HepG2 (cell line): ENCODE results near the gene SCGB1C1. TPM values are rescaled to one million over a fixed set of nuclear protein-coding genes. Genes with fewer than 3 reads are reported as not detected.

Experiments
- HCFC1 ChIP-seq: fragments of 150-350 bp; IDR thresholded peaks from 2 replicates; pipeline ENCODE4 v1.6.1; 2014; ENCODE audit warnings: low read depth, low read length
- HIVEP1 ChIP-seq: sonication (generic); formaldehyde crosslinking; IDR thresholded peaks from 2 replicates; pipeline ENCODE4 v1.4.0; 2020; ENCODE audit warnings: mild to moderate bottlenecking, missing genetic modification reagents
- KDM1A ChIP-seq: IDR thresholded peaks from 2 replicates; pipeline ENCODE4 v1.6.1; 2016; ENCODE audit warnings: missing compliant biosample characterization
- NCOA5 ChIP-seq: sonication (generic); formaldehyde crosslinking; IDR thresholded peaks from 2 replicates; pipeline ENCODE4 v1.4.0; 2020; ENCODE audit warnings: missing genetic modification reagents
- NFE2L2 ChIP-seq: fragments of 150-350 bp; IDR thresholded peaks from 2 replicates; pipeline ENCODE4 v1.6.1; 2014; ENCODE audit warnings: low read length
- PAWR ChIP-seq: sonication (generic); formaldehyde crosslinking; IDR thresholded peaks from 2 replicates; pipeline ENCODE4 v1.4.0; 2020; ENCODE audit warnings: missing genetic modification reagents, mild to moderate bottlenecking, borderline replicate concordance
- PRPF4 ChIP-seq: fragments of 200-400 bp; formaldehyde crosslinking; IDR thresholded peaks from 2 replicates; pipeline ENCODE4 v1.6.1; 2016; ENCODE audit warnings: low read length, low read depth; ENCODE audit not compliant: poor library complexity, severe bottlenecking
- RFX1 ChIP-seq: fragments of 450-650 bp; IDR thresholded peaks from 2 replicates; pipeline ENCODE4 v1.6.1; 2017
- ZBTB1 ChIP-seq: sonication (generic); formaldehyde crosslinking; IDR thresholded peaks from 2 replicates; pipeline ENCODE4 v1.4.0; 2020; ENCODE audit warnings: missing genetic modification reagents, borderline replicate concordance
- ZFY ChIP-seq: sonication (generic); formaldehyde crosslinking; IDR thresholded peaks from 2 replicates; pipeline ENCODE4 v1.4.0; 2020; ENCODE audit warnings: missing genetic modification reagents
- ZNF20 ChIP-seq: sonication (generic); formaldehyde crosslinking; IDR thresholded peaks from 2 replicates; pipeline ENCODE4 v1.4.0; 2020; ENCODE audit warnings: mild to moderate bottlenecking, moderate library complexity, missing genetic modification reagents
- ZNF546 ChIP-seq: sonication (generic); formaldehyde crosslinking; conservative IDR thresholded peaks from 2 replicates; pipeline ENCODE4 v1.8.1; 2023; ENCODE audit warnings: mild to moderate bottlenecking, missing genetic modification reagents
- ZNF572 ChIP-seq: sonication (generic); formaldehyde crosslinking; IDR thresholded peaks from 2 replicates; pipeline ENCODE4 v1.5.1; 2020; ENCODE audit warnings: mild to moderate bottlenecking, missing genetic modification reagents
- ZNF782 ChIP-seq: sonication (generic); formaldehyde crosslinking; IDR thresholded peaks from 2 replicates; pipeline ENCODE4 v1.4.0; 2020; ENCODE audit warnings: missing genetic modification reagents, mild to moderate bottlenecking, borderline replicate concordance
- ZNF788 ChIP-seq: sonication (generic); formaldehyde crosslinking; IDR thresholded peaks from 2 replicates; pipeline ENCODE4 v1.5.0; 2020; ENCODE audit warnings: mild to moderate bottlenecking, missing genetic modification reagents, borderline replicate concordance
- polyA plus RNA-seq, 8 experiments: library from polyadenylated mRNA; depleted of rRNA in 3 of 8; stranded (reverse) in 7 of 8; unstranded in 1 of 8; fragments of >200 nt; fragmentation: Illumina TruSeq in 4 of 8; extraction: Trizol in 4 of 8; gene quantifications; 2 replicates each; pipeline versions ENCODE4 v1.2.1 to v1.2.3, GENCODE V29; 2011 to 2016; ENCODE audit warnings: low read depth in 4 of 8, missing spikeins in 1 of 8, mixed read lengths in 1 of 8; ENCODE audit not compliant: insufficient read depth in 1 of 8
- total RNA-seq, 5 experiments: library from RNA; depleted of rRNA; stranded (reverse); fragments of >200 nt; fragmentation: Illumina TruSeq; extraction: Trizol; gene quantifications; 2 replicates each; pipeline ENCODE4 v1.2.3, GENCODE V29; 2016; ENCODE audit warnings: low read depth in 1 of 5
- TF ChIP-seq, protein P1 (sequence below): IDR thresholded peaks from 2 replicates; pipeline ENCODE4 v1.6.1; 2016; ENCODE audit warnings: low read depth
- TF ChIP-seq, protein P2 (sequence below): sonication (generic); formaldehyde crosslinking; IDR thresholded peaks from 2 replicates; pipeline ENCODE4 v1.8.1; 2023; ENCODE audit warnings: mild to moderate bottlenecking, inconsistent platforms, moderate library complexity, missing genetic modification reagents, borderline replicate concordance
- TF ChIP-seq, protein P3 (sequence below): sonication (generic); formaldehyde crosslinking; IDR thresholded peaks from one replicate; pipeline ENCODE4 v1.5.1; 2020; ENCODE audit warnings: mild to moderate bottlenecking, missing genetic modification reagents; ENCODE audit errors: not compliant biosample characterization

SCGB1C1 gene
- total and polyA plus RNA-seq, 2 of the 13 experiments (the other 11 are each of a cell fraction or from before 2014, with no cell fraction given) = not detected

DNA sequence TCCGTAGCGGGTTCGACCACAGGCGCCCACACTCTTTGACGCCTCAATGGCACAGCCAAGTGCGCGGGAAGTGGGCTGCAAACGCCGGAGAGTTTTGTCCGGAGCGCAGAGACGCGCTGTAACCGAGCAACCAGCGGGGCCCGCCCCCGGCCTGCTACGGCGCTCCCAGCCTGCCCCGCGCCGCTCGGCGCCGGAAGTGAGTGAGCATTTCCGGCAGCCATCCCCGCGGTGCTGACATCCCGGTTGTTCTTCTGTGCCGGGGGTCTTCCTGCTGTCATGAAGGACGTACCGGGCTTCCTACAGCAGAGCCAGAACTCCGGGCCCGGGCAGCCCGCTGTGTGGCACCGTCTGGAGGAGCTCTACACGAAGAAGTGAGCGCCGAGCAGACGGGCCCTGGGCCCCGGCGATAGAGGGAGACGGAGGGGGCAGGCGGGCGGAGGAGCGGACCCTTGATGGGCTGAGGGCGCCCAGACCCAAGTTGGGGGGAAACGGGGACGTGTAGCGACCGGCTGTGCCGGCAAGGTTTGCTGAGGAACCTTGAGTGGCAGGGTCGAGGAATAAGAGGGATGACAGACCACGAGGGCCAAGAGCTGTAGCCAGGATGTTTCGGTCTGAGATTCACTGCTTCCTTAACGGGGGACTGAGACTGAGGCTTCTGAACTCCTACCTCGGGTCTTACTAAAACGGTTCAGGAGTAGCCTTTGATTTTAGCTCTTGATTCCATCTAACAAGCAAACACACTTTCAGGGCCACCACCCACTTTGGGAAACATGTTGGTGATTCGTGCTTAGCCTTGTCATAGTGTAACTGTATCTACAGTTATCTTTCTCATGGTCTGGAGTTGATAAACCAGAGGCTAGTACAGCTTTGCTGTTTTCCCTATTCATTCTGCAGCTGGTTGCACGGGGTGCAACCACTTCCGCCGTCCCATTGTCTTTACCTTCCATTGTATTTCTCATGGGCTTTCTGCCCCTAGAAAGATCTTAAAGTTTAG, 44.2 kb downstream of the SCGB1C1 start, which contains the start of gene PSMD13 (continued):
- TF ChIP-seq, protein P1, sequence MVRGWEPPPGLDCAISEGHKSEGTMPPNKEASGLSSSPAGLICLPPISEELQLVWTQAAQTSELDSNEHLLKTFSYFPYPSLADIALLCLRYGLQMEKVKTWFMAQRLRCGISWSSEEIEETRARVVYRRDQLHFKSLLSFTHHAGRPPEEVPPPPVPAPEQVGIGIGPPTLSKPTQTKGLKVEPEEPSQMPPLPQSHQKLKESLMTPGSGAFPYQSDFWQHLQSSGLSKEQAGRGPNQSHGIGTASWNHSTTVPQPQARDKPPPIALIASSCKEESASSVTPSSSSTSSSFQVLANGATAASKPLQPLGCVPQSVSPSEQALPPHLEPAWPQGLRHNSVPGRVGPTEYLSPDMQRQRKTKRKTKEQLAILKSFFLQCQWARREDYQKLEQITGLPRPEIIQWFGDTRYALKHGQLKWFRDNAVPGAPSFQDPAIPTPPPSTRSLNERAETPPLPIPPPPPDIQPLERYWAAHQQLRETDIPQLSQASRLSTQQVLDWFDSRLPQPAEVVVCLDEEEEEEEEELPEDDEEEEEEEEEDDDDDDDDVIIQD (CRISPR knock-in tag) = peak; percentile 22; the same call in 1 of the 2 replicates
- TF ChIP-seq PAWR = no peak
- TF ChIP-seq ZNF20 (CRISPR knock-in tag) = no peak
- peak; percentile 59 for TF ChIP-seq HIVEP1 (CRISPR knock-in tag)
- TF ChIP-seq ZNF546 = 0 out of 2 replicates have a peak, but pooled peaks have one; percentile 20
- peak; percentile 77; the same call in 1 of the 2 replicates for TF ChIP-seq ZNF788 (CRISPR knock-in tag)
- TF ChIP-seq NCOA5 (CRISPR knock-in tag) = no peak
- peak; percentile 78 for TF ChIP-seq ZFY (CRISPR knock-in tag)
- TF ChIP-seq ZBTB1 (CRISPR knock-in tag) = no peak
- TF ChIP-seq RFX1 = peak; percentile 75
- no peak for TF ChIP-seq NFE2L2
- TF ChIP-seq, protein P2, sequence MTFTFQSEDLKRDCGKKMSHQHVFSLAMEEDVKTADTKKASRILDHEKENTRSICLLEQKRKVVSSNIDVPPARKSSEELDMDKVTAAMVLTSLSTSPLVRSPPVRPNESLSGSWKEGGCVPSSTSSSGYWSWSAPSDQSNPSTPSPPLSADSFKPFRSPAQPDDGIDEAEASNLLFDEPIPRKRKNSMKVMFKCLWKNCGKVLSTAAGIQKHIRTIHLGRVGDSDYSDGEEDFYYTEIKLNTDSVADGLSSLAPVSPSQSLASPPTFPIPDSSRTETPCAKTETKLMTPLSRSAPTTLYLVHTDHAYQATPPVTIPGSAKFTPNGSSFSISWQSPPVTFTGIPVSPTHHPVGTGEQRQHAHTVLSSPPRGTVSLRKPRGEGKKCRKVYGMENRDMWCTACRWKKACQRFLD (CRISPR knock-in tag) = peak; percentile 37; the same call in 1 of the 2 replicates
- TF ChIP-seq HCFC1 = peak; percentile 44; the same call in 1 of the 2 replicates
- TF ChIP-seq ZNF572 (CRISPR knock-in tag) = peak; percentile 66; the same call in 1 of the 2 replicates
- TF ChIP-seq KDM1A (CRISPR knock-in tag) = no peak
- TF ChIP-seq, protein P3, sequence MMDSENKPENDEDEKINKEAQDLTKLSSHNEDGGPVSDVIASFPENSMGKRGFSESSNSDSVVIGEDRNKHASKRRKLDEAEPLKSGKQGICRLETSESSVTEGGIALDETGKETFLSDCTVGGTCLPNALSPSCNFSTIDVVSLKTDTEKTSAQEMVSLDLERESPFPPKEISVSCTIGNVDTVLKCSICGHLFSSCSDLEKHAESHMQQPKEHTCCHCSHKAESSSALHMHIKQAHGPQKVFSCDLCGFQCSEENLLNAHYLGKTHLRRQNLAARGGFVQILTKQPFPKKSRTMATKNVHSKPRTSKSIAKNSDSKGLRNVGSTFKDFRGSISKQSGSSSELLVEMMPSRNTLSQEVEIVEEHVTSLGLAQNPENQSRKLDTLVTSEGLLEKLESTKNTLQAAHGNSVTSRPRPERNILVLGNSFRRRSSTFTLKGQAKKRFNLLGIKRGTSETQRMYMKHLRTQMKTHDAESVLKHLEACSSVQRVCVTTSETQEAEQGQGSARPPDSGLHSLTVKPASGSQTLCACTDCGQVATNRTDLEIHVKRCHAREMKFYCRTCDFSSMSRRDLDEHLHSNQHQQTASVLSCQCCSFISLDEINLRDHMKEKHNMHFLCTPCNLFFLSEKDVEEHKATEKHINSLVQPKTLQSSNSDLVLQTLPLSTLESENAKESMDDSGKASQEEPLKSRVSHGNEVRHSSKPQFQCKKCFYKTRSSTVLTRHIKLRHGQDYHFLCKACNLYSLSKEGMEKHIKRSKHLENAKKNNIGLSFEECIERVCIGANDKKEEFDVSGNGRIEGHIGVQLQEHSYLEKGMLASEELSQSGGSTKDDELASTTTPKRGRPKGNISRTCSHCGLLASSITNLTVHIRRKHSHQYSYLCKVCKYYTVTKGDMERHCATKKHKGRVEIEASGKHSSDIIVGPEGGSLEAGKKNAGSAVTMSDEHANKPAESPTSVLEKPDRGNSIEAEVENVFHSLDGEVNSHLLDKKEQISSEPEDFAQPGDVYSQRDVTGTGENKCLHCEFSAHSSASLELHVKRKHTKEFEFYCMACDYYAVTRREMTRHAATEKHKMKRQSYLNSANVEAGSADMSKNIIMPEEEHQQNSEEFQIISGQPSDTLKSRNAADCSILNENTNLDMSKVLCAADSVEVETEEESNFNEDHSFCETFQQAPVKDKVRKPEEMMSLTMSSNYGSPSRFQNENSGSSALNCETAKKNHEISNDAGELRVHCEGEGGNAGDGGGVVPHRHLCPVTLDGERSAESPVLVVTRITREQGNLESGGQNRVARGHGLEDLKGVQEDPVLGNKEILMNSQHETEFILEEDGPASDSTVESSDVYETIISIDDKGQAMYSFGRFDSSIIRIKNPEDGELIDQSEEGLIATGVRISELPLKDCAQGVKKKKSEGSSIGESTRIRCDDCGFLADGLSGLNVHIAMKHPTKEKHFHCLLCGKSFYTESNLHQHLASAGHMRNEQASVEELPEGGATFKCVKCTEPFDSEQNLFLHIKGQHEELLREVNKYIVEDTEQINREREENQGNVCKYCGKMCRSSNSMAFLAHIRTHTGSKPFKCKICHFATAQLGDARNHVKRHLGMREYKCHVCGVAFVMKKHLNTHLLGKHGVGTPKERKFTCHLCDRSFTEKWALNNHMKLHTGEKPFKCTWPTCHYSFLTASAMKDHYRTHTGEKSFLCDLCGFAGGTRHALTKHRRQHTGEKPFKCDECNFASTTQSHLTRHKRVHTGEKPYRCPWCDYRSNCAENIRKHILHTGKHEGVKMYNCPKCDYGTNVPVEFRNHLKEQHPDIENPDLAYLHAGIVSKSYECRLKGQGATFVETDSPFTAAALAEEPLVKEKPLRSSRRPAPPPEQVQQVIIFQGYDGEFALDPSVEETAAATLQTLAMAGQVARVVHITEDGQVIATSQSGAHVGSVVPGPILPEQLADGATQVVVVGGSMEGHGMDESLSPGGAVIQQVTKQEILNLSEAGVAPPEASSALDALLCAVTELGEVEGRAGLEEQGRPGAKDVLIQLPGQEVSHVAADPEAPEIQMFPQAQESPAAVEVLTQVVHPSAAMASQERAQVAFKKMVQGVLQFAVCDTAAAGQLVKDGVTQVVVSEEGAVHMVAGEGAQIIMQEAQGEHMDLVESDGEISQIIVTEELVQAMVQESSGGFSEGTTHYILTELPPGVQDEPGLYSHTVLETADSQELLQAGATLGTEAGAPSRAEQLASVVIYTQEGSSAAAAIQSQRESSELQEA (CRISPR knock-in tag) = no peak
- no peak for TF ChIP-seq ZNF782 (CRISPR knock-in tag)
- TF ChIP-seq PRPF4 = no peak
